ENCODE results near the gene FAM184A.

The FAM184A gene

GRCh38 chr6:118953391-118953790, 125.1 kb downstream of the FAM184A start:
- DNase-seq (ENCODE audit: low spot score), result no peak

GRCh38 chr6:118952683-118953082, 125.8 kb downstream of the FAM184A start:
- DNase-seq (ENCODE audit: low spot score), result no peak

- DNase-seq (ENCODE audit: low spot score), result no peak
Measured at GRCh38 chr6:118945217-118945616, 133.2 kb downstream of the FAM184A start.

- DNase-seq (ENCODE audit: low spot score), result no peak
Measured at GRCh38 chr6:118940770-118941169, 137.7 kb downstream of the FAM184A start.

- DNase-seq (ENCODE audit: low spot score), result no peak
Measured at GRCh38 chr6:118939683-118940082, 138.8 kb downstream of the FAM184A start.

GRCh38 chr6:118935978-118936703, 142.3 kb downstream of the FAM184A start:
- DNase-seq (ENCODE audit: low spot score), result no peak

- DNase-seq (ENCODE audit: low spot score), result no peak
Measured at GRCh38 chr6:118935331-118935668, 143.2 kb downstream of the FAM184A start.

- peak; percentile 95 for DNase-seq (ENCODE audit: low spot score)
Measured at GRCh38 chr6:118934461-118935330, 143.8 kb downstream of the FAM184A start, which contains the start of gene MCM9. TSS of gene MCM9 (minus strand) at chr6:118935159. CDS start at chr6:118931723, 3,436 bp downstream.

GRCh38 chr6:118933855-118934460, 144.5 kb downstream of the FAM184A start:
- no peak for DNase-seq (ENCODE audit: low spot score)

- no peak for DNase-seq (ENCODE audit: low spot score)
Measured at GRCh38 chr6:118932421-118932820, 146.0 kb downstream of the FAM184A start.

- DNase-seq (ENCODE audit: low spot score), result no peak
Measured at GRCh38 chr6:118931436-118931835, 147.0 kb downstream of the FAM184A start.

GRCh38 chr6:118930680-118931079, 147.8 kb downstream of the FAM184A start:
- no peak for DNase-seq (ENCODE audit: low spot score)

GRCh38 chr6:118923035-118923434, 155.4 kb downstream of the FAM184A start:
- no peak for DNase-seq (ENCODE audit: low spot score)

- no peak for DNase-seq (ENCODE audit: low spot score)
Measured at GRCh38 chr6:118921084-118921483, 157.4 kb downstream of the FAM184A start.

GRCh38 chr6:118918329-118918725, 160.1 kb downstream of the FAM184A start:
- no peak for DNase-seq (ENCODE audit: low spot score)

GRCh38 chr6:118917546-118918328, 160.7 kb downstream of the FAM184A start:
- no peak for DNase-seq (ENCODE audit: low spot score)

GRCh38 chr6:118914598-118914997, 163.9 kb downstream of the FAM184A start:
- no peak for DNase-seq (ENCODE audit: low spot score)

- DNase-seq (ENCODE audit: low spot score), result no peak
Measured at GRCh38 chr6:118913161-118913560, 165.3 kb downstream of the FAM184A start.

GRCh38 chr6:118912646-118913045, 165.8 kb downstream of the FAM184A start:
- DNase-seq (ENCODE audit: low spot score), result no peak

All from germinal center (tissue), 1 donor.